Psoas muscle (tissue), 8 donors: Measurements from ENCODE around the gene KRTAP10-12. TPM values are rescaled to one million over a fixed set of nuclear protein-coding genes. Genes with fewer than 3 reads are reported as not detected.

Experiments used
- ATAC-seq, 4 donors: fragments of 200-7000 bp; cut with Tn5 transposase; one replicate each; pipeline ENCODE4 v1.9.1; 2020; ENCODE audit warnings: moderate library complexity in 3 of 4, mild to moderate bottlenecking in 2 of 4
- DNase-seq, 2 donors: peaks; one replicate each; pipeline ENCODE4 v3.0.0-alpha.2; 2020
- H3K27ac ChIP-seq: fragments of 200-600 bp; one replicate; pipeline ENCODE4 v1.8.0; 2022
- H3K27me3 ChIP-seq, 3 donors: fragments of 200-600 bp in 1 of 3; one replicate each; pipeline versions ENCODE4 v1.6.1 to v1.8.0; 2013 to 2022; ENCODE audit warnings: low read length in 2 of 3, mild to moderate bottlenecking in 2 of 3, moderate library complexity in 1 of 3; ENCODE audit not compliant: insufficient read depth in 3 of 3
- H3K36me3 ChIP-seq, 2 donors: fragments of 200-600 bp in 1 of 2; one replicate each; pipeline versions ENCODE4 v1.6.1 to v1.8.0; 2013 to 2022; ENCODE audit warnings: low read depth in 1 of 2, mild to moderate bottlenecking in 1 of 2, moderate library complexity in 1 of 2; ENCODE audit not compliant: insufficient read depth in 1 of 2
- H3K4me1 ChIP-seq: fragments of 200-600 bp; one replicate; pipeline ENCODE4 v1.8.0; 2022
- H3K4me3 ChIP-seq: fragments of 200-600 bp; one replicate; pipeline ENCODE4 v1.8.0; 2022; ENCODE audit warnings: mild to moderate bottlenecking
- H3K9me3 ChIP-seq: fragments of 200-600 bp; one replicate; pipeline ENCODE4 v1.8.0; 2022
- WGBS, 3 donors: extraction: QIAGEN DNeasy Blood & Tissue Kit; methylation state at CpG; one replicate each; pipeline versions ENCODE4 v1.1.6 to v1.1.7; 2013; 5-methylcytosine and 5-hydroxymethylcytosine counted together
- intact Hi-C, 2 donors: fragments of 100-400 bp; cut with DNase I; formaldehyde crosslinking; loops; one replicate each; pipeline versions ENCODE4 v1.11.0 to v1.14.2; 2022
- polyA plus RNA-seq, 3 donors: library from polyadenylated mRNA; stranded (reverse); fragments of 200-250 nt; gene quantifications; one replicate each; pipeline ENCODE4 v1.2.3, GENCODE V29; 2013
- total RNA-seq, 4 donors: library from RNA; stranded (reverse); fragmentation: NEBNext Ultra II Directional in 2 of 4; extraction: Animal tissue kit (Norgen Biotek cat#: 25700) in 2 of 4; gene quantifications; one replicate each; pipeline versions ENCODE4 v1.2.1 to v1.2.4, GENCODE V29; 2021 to 2023
- TF ChIP-seq, protein P1 (sequence below): fragments of 200-600 bp; IDR thresholded peaks from one replicate; pipeline ENCODE4 v1.8.0; 2022; ENCODE audit warnings: antibody characterized with exemption
- donor health status: healthy with polysubstance abuse.
- donor health status: DM: no; HTN: no; CAD: no; lungs with moderate emphysema.
- donor health status: Bipolar disorder and iron deficiency.
- donor health status: healthy.
- donor health status: DM: yes; HTN: yes; CAD: no.
- donor health status: DM: no; HTN: no; CAD: no.
- donor health status: DM: no; HTN: no; CAD: no.
- donor health status: DM: yes; HTN: yes; CAD: no.

Gene KRTAP10-12
- total and polyA plus RNA-seq, 7 donors = not detected

DNA sequence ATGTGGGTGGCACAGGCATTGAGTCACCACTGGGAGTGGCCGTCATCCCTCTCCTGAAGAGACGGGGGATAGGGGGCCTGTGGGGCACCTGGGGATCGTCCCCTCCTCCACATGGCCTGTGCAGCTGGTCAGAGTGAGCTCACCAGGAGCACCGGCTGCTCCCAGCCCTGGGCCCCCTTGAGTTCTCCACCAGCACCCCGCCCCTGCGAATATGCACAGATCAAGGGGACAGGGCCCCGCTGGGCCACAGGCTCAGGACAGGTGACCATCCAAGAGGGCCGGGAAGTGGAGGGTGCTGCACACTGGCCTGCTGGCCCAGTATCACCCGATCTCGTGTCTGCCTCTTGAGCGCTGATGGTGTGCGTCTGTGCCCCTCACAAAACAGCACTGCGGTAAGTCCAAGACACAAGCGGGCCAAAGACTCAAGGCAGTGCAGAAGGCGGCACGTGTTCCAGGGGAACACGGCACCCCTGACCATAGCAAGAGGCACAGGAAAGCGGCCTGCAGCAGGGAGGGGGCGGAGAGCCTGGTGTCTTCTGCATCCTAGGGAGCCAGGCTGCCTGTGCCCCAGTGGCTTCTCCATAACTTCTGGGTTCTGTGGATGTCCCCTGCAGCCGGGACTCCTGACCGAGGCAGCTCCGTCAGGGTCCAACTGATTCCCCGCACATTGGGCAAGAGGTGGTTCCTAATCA lies 32.5 kb downstream of the KRTAP10-12 start:
- Histone ChIP-seq H3K27me3 (peaks cover 0 to 41% (median 2%) of the 10 kb centered on the region in 3 donors), H3K4me3 (no peak overlapping the region), H3K36me3 (no peaks in the 10 kb centered on the region), H3K4me1 (no peaks in the 10 kb centered on the region), H3K27ac (no peak overlapping the region), H3K9me3 (no peaks in the 10 kb centered on the region)
- WGBS, 3 donors = 83 to 88% (median 83%) methylated on average over 23 of the region's 23 CpGs
- no peak for ATAC-seq
- intact Hi-C loops = no loop called here
- TF ChIP-seq, protein P1, sequence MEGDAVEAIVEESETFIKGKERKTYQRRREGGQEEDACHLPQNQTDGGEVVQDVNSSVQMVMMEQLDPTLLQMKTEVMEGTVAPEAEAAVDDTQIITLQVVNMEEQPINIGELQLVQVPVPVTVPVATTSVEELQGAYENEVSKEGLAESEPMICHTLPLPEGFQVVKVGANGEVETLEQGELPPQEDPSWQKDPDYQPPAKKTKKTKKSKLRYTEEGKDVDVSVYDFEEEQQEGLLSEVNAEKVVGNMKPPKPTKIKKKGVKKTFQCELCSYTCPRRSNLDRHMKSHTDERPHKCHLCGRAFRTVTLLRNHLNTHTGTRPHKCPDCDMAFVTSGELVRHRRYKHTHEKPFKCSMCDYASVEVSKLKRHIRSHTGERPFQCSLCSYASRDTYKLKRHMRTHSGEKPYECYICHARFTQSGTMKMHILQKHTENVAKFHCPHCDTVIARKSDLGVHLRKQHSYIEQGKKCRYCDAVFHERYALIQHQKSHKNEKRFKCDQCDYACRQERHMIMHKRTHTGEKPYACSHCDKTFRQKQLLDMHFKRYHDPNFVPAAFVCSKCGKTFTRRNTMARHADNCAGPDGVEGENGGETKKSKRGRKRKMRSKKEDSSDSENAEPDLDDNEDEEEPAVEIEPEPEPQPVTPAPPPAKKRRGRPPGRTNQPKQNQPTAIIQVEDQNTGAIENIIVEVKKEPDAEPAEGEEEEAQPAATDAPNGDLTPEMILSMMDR = no peak
- DNase-seq = no peak

DNA sequence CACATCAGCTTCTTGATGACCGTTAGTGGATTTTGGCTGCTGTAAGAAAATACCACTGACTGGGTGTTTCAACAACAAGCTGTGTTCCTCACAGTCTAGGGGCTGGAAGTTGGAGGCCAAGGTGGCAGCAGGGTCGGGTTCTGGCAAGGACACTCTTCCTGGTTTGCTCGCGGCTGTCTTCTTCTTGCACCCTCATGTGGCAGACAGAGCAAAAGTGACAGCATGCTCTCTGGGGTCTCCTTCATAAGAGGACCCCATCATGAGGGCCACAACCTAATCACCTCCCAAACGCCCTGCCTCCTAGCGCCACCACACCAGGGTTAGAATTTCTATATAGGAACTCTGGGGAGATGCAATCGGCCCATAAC lies 33.0 kb downstream of the KRTAP10-12 start:
- no peak for DNase-seq
- TF ChIP-seq, protein P1 = no peak

GRCh38 chr21:44730951-44731579 lies 34.1 kb downstream of the KRTAP10-12 start:
- WGBS, 3 donors = 48 to 51% (median 49%) methylated on average over 9 of the region's 9 CpGs
- TF ChIP-seq, protein P1 = no peak
- H3K36me3 ChIP-seq = no peaks in the 10 kb centered on the region
- H3K27ac ChIP-seq = no peak overlapping the region
- peaks cover 0 to 26% (median 6%) of the 10 kb centered on the region in 3 donors for H3K27me3 ChIP-seq
- H3K4me1 ChIP-seq = no peaks in the 10 kb centered on the region
- ATAC-seq (no peak), DNase-seq (no peak)
- no peaks in the 10 kb centered on the region for H3K9me3 ChIP-seq
- no peak overlapping the region for H3K4me3 ChIP-seq
- intact Hi-C loops = no loop called here

More for the DNA sequence above, 33.0 kb downstream of the KRTAP10-12 start:
- WGBS, 3 donors = 84 to 91% (median 89%) methylated on average over 7 of the region's 7 CpGs
- intact Hi-C loops = no loop called here
- Histone ChIP-seq H3K36me3 (no peaks in the 10 kb centered on the region), H3K27me3 (peaks cover 0 to 35% (median 2%) of the 10 kb centered on the region in 3 donors), H3K4me3 (no peak overlapping the region), H3K27ac (no peak overlapping the region), H3K4me1 (no peaks in the 10 kb centered on the region), H3K9me3 (no peaks in the 10 kb centered on the region)
- no peak for ATAC-seq

DNA sequence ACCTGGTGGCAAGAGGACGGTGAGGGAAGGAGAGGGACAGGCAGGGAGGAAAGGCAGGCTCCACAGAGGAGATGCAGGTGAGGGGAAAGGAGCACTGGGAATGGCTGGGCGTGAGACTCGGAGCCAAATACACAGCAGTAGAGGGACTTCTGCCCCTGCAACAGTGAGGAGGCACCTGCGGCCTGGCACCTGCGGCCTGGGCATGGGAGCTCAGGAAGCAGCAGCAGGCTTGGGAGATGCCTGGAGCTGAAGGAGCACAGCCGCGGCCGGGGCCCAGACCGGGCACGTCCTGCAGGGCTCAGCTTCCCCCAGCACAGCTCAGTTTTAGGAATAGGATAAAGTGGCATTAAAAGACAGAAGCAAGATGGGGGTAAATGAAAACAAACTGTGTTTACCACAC lies 35.3 kb downstream of the KRTAP10-12 start:
- Histone ChIP-seq H3K4me1 (no peaks in the 10 kb centered on the region), H3K36me3 (no peaks in the 10 kb centered on the region), H3K27me3 (peaks cover 0 to 16% (median 5%) of the 10 kb centered on the region in 3 donors), H3K4me3 (no peak overlapping the region), H3K27ac (no peak overlapping the region), H3K9me3 (peaks cover 1% of the 10 kb centered on the region)
- intact Hi-C loops = no loop called here
- TF ChIP-seq, protein P1 = no peak
- 92 to 93% (median 93%) methylated on average over 10 of the region's 10 CpGs for WGBS, 3 donors
- no peak for ATAC-seq
- DNase-seq = no peak
